H1 (cell line): ENCODE data around the gene ENTPD8. TPM values are rescaled to one million over a fixed set of nuclear protein-coding genes. Genes with fewer than 3 reads are reported as not detected.

Source experiments
- CTCF ChIA-PET: fragments of 300-600 bp; sonication (Branson Sonifier 250); formaldehyde crosslinking; loops from one replicate; lab custom pipeline; 2021; ENCODE audit not compliant: partially characterized antibody; lab: Charles Lee
- POLR2A ChIA-PET: fragments of 300-600 bp; sonication (Branson Sonifier 250); formaldehyde crosslinking; loops from one replicate; lab custom pipeline; 2021; ENCODE audit warnings: inconsistent platforms; ENCODE audit not compliant: partially characterized antibody; lab: Charles Lee
- DNase-seq, 2 experiments: peaks; one replicate each; pipeline versions ENCODE4 v3.0.0 to v3.0.0-alpha.2; 2010 to 2022; ENCODE audit warnings: low spot score in 2 of 2, low read depth in 1 of 2, mixed read lengths in 1 of 2
- FAIRE-seq: peaks from 2 replicates; lab custom pipeline; 2011; peaks lifted over from hg19 to GRCh38; lab: Jason Lieb, UNC
- H2AFZ ChIP-seq: 2 replicates; pipeline ENCODE4 v1.8.1; 2012; ENCODE audit warnings: low read length, inconsistent platforms
- H2AK5ac ChIP-seq: 2 replicates; pipeline ENCODE4 v1.6.1; 2013; ENCODE audit warnings: low read depth, low read length
- H2BK120ac ChIP-seq: replicated peaks from 2 replicates; pipeline ENCODE3; 2013; ENCODE audit warnings: low read depth, low read length, inconsistent platforms
- H2BK12ac ChIP-seq: 2 replicates; pipeline ENCODE4 v1.6.1; 2013; ENCODE audit warnings: low read depth, low read length
- H2BK15ac ChIP-seq: 2 replicates; pipeline ENCODE4 v1.6.1; 2013; ENCODE audit warnings: low read length
- H2BK20ac ChIP-seq: 2 replicates; pipeline ENCODE4 v1.6.1; 2013; ENCODE audit warnings: low read length
- H2BK5ac ChIP-seq: 2 replicates; pipeline ENCODE4 v1.6.1; 2013; ENCODE audit warnings: low read depth, low read length
- H3K14ac ChIP-seq: 2 replicates; pipeline ENCODE4 v1.6.1; 2013; ENCODE audit warnings: inconsistent platforms; ENCODE audit not compliant: insufficient read length
- H3K18ac ChIP-seq: 2 replicates; pipeline ENCODE4 v1.6.1; 2013; ENCODE audit warnings: low read length; ENCODE audit errors: extremely low read depth
- H3K23ac ChIP-seq: 2 replicates; pipeline ENCODE4 v1.6.1; 2013; ENCODE audit warnings: inconsistent platforms; ENCODE audit not compliant: insufficient read length
- H3K23me2 ChIP-seq: 2 replicates; pipeline ENCODE4 v1.6.1; 2013; ENCODE audit warnings: low read depth, low read length
- H3K27ac ChIP-seq: 2 replicates; pipeline ENCODE4 v1.6.1; 2011; ENCODE audit warnings: low read depth, low read length, inconsistent platforms
- H3K27me3 ChIP-seq, 4 experiments: replicated peaks in 1 of 4; 1 replicate in 1 of 4; 2 replicates in 3 of 4; pipeline versions ENCODE4 v1.6.1 to v1.8.1; 2011 to 2013; ENCODE audit warnings: low read length in 3 of 4, mild to moderate bottlenecking in 3 of 4, inconsistent platforms in 2 of 4, mixed read lengths in 2 of 4, moderate library complexity in 1 of 4; ENCODE audit not compliant: control insufficient read depth in 3 of 4, insufficient read depth in 3 of 4; ENCODE audit errors: extremely low read depth in 1 of 4
- H3K36me3 ChIP-seq, 4 experiments: 2 replicates each; pipeline versions ENCODE4 v1.6.1 to v1.8.1; 2011 to 2013; ENCODE audit warnings: mild to moderate bottlenecking in 4 of 4, low read length in 3 of 4, moderate library complexity in 2 of 4, control low read depth in 1 of 4, inconsistent platforms in 1 of 4; ENCODE audit not compliant: insufficient read depth in 4 of 4, control insufficient read depth in 2 of 4
- H3K4ac ChIP-seq: replicated peaks from 2 replicates; pipeline ENCODE3; 2013; ENCODE audit warnings: low read length, low read depth, mixed read lengths, inconsistent platforms; ENCODE audit not compliant: insufficient read length
- H3K4me1 ChIP-seq, 4 experiments: replicated peaks in 1 of 4; 1 replicate in 1 of 4; 2 replicates in 3 of 4; pipeline versions ENCODE4 v1.6.1 to v1.8.1; 2011 to 2013; ENCODE audit warnings: low read length in 3 of 4, inconsistent platforms in 2 of 4, mixed read lengths in 1 of 4; ENCODE audit not compliant: insufficient read depth in 4 of 4, control insufficient read depth in 3 of 4
- H3K4me2 ChIP-seq, 2 experiments: 2 replicates each; pipeline versions ENCODE4 v1.6.1 to v1.8.1; 2011 to 2013; ENCODE audit warnings: low read depth in 2 of 2, low read length in 2 of 2, control low read depth in 1 of 2, inconsistent platforms in 1 of 2, mild to moderate bottlenecking in 1 of 2; ENCODE audit not compliant: insufficient read depth in 1 of 2
- H3K4me3 ChIP-seq, 4 experiments: fragments of 200-600, 300-600 bp in 1 of 4; sonication (generic), shearing (Covaris generic), sonication (Bioruptor Twin) in 1 of 4; 2 replicates each; pipeline versions ENCODE4 v1.5.1 to v1.8.1; 2011 to 2016; ENCODE audit warnings: low read length in 4 of 4, low read depth in 3 of 4, control low read depth in 2 of 4, inconsistent platforms in 2 of 4, mild to moderate bottlenecking in 2 of 4, mixed read lengths in 1 of 4, moderate library complexity in 1 of 4; ENCODE audit not compliant: insufficient read depth in 2 of 4; ENCODE audit errors: extremely low read depth in 1 of 4
- H3K56ac ChIP-seq: replicated peaks from 2 replicates; pipeline ENCODE3; 2013; ENCODE audit warnings: low read depth, mild to moderate bottlenecking, mixed read lengths, low read length, inconsistent platforms; ENCODE audit not compliant: insufficient read length
- H3K79me1 ChIP-seq: 2 replicates; pipeline ENCODE4 v1.6.1; 2013; ENCODE audit warnings: low read depth, low read length, control low read depth
- H3K79me2 ChIP-seq, 2 experiments: 2 replicates each; pipeline versions ENCODE4 v1.6.1 to v1.8.1; 2012 to 2013; ENCODE audit warnings: low read length in 2 of 2, mild to moderate bottlenecking in 2 of 2, inconsistent platforms in 1 of 2; ENCODE audit not compliant: insufficient read depth in 2 of 2, control insufficient read depth in 1 of 2
- H3K9ac ChIP-seq, 4 experiments: replicated peaks in 1 of 4; 1 replicate in 1 of 4; 2 replicates in 3 of 4; pipeline versions ENCODE4 v1.6.1 to v1.8.1; 2011 to 2013; ENCODE audit warnings: low read depth in 3 of 4, low read length in 3 of 4, control low read depth in 2 of 4, mild to moderate bottlenecking in 2 of 4, moderate library complexity in 2 of 4, inconsistent platforms in 1 of 4; ENCODE audit errors: extremely low read depth in 1 of 4
- H3K9me3 ChIP-seq, 2 experiments: 2 replicates each; pipeline versions ENCODE4 v1.6.1 to v1.8.1; 2012 to 2013; ENCODE audit warnings: mild to moderate bottlenecking in 2 of 2, moderate library complexity in 2 of 2, control low read depth in 1 of 2, inconsistent platforms in 1 of 2, low read depth in 1 of 2, low read length in 1 of 2, mixed read lengths in 1 of 2; ENCODE audit not compliant: insufficient read depth in 2 of 2
- H4K20me1 ChIP-seq, 2 experiments: replicated peaks in 1 of 2; 2 replicates each; pipeline versions ENCODE3 to v1.8.1; 2011 to 2013; ENCODE audit warnings: inconsistent platforms in 2 of 2, low read length in 2 of 2, mild to moderate bottlenecking in 1 of 2; ENCODE audit not compliant: insufficient read depth in 2 of 2, control insufficient read depth in 1 of 2
- H4K5ac ChIP-seq: 2 replicates; pipeline ENCODE4 v1.6.1; 2013; ENCODE audit warnings: low read length, low read depth, mixed read lengths, inconsistent platforms; ENCODE audit not compliant: insufficient read length
- H4K8ac ChIP-seq: 2 replicates; pipeline ENCODE4 v1.8.0; 2013; ENCODE audit warnings: mild to moderate bottlenecking, moderate library complexity, low read length, inconsistent platforms; ENCODE audit not compliant: insufficient read depth; ENCODE audit errors: extremely low read depth
- H4K91ac ChIP-seq: replicated peaks from 2 replicates; pipeline ENCODE3; 2013; ENCODE audit warnings: low read length, mixed read lengths, inconsistent platforms; ENCODE audit not compliant: insufficient read length
- CHD1 ChIP-seq: IDR thresholded peaks from 2 replicates; pipeline ENCODE4 v1.6.1; 2012; ENCODE audit warnings: low read depth, low read length, improper control_type of control experiment
- ZNF274 ChIP-seq: IDR thresholded peaks from 2 replicates; pipeline ENCODE4 v1.7.0; 2012; ENCODE audit warnings: low read length, borderline replicate concordance; ENCODE audit errors: extremely low read depth
- WGBS, 2 experiments: shearing (Covaris generic) in 1 of 2; methylation state at CpG; one replicate each; pipeline versions ENCODE4 v1.1.6 to v1.1.7; 2013 to 2015; ENCODE audit warnings: low lambda C conversion rate in 2 of 2, mixed read lengths in 2 of 2, inconsistent platforms in 1 of 2, low coverage in 1 of 2, missing lambda C conversion rate in 1 of 2; ENCODE audit not compliant: insufficient replicate concordance in 2 of 2, insufficient coverage in 1 of 2, insufficient read length in 1 of 2; ENCODE audit errors: extremely low coverage in 1 of 2, missing lambda C conversion rate in 1 of 2; 5-methylcytosine and 5-hydroxymethylcytosine counted together
- polyA plus RNA-seq, 7 experiments: library from polyadenylated mRNA; depleted of rRNA in 3 of 7; stranded (reverse) in 5 of 7; unstranded in 2 of 7; fragments of >200 nt in 5 of 7; fragments of 200-250 nt in 2 of 7; gene quantifications; 1 replicate in 5 of 7; 2 replicates in 1 of 7; 4 replicates in 1 of 7; pipeline versions ENCODE4 v1.2.1 to v1.2.3, GENCODE V29; 2011 to 2013; ENCODE audit warnings: missing spikeins in 2 of 7, mixed read lengths in 2 of 7
- total RNA-seq: library from RNA; stranded (reverse); fragmentation: NEBNext Ultra II Directional; extraction: Animal tissue kit (Norgen Biotek cat#: 25700); gene quantifications from 2 replicates; pipeline ENCODE4 v1.2.1, GENCODE V29; 2021

The ENTPD8 gene
- total and polyA plus RNA-seq, 2 of the 8 experiments (the other 6 are each of a cell fraction or from before 2014, with no cell fraction given) = 0.48 to 0.51 TPM

DNA sequence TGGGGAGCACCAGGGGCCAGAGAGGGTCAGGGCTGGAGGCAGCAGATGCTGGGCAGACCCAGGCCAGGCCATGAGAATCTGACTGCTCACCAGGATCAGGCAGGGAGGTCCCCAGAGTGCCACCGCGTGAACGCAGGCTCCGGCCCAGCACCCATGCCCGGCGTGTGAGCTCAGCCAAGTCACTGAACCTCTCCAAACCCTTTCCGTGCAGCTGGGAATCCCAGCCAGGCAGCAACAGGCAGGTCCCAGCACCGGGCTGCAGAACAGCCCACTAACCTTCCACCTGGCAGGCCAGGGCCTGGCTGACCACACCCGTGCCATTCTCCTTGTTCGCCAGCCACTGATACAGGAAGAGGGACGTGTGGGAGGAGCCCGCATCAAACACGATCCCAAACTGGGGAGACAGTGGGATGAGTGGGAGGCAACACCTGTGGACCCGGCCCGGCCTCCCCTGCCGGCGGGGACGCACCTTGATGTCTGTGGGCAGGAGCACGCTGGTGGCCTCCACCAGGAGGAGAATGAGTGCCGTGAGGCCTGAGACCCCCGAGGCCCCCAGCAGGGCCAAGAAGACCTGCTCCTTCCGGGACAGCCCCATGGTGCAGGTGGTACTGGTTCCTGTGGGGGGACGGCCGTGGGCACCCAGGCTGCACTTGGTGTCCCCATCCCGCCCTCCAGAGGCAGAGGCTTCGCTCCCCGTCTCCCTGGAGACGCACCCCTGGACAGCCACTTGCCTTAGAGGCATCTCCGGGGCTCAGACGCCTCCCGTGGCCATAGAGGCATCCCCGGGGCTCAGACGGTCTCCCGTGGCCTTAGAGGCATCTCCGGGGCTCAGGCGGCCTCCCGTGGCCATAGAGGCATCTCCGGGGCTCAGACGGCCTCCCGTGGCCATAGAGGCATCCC, 3.2 kb downstream of the ENTPD8 start:
- WGBS, 2 experiments = 96% methylated on average over 34 of the region's 40 CpGs; no CpG with 5 or more reads in 1 of the 2 experiments
- TF ChIP-seq ZNF274 = no peak
- no peak for TF ChIP-seq CHD1
- no peak overlapping the region for H2AFZ ChIP-seq
- FAIRE-seq (no peak), DNase-seq (no peak)
- no peak overlapping the region for H2BK12ac ChIP-seq
- H3K4ac ChIP-seq = no peak overlapping the region
- H3K14ac ChIP-seq = no peak overlapping the region
- H4K5ac ChIP-seq = no peak overlapping the region
- H4K20me1 ChIP-seq = no peaks in the 10 kb centered on the region
- no peaks in the 10 kb centered on the region for H3K36me3 ChIP-seq
- no peak overlapping the region; the same call in 1 of the 2 replicates for H2BK5ac ChIP-seq
- peaks cover 0 to 3% (median 0%) of the 10 kb centered on the region in 4 experiments; a peak in 1 of 7 replicates for H3K4me1 ChIP-seq
- H2BK15ac ChIP-seq = no peak overlapping the region
- H2AK5ac ChIP-seq = no peak overlapping the region
- no peaks in the 10 kb centered on the region for H3K79me2 ChIP-seq
- H3K79me1 ChIP-seq = no peaks in the 10 kb centered on the region
- ChIA-PET POLR2A (interaction anchor here (1.6 kb wide), 1 partner anchor 8 kb away, joined by 5 read pairs; no protein-coding TSS in a partner anchor), CTCF (interaction anchor here (1.8 to 2.0 kb wide), 2 partner anchors 7 to 151 kb away, joined by 5 to 8 read pairs; no protein-coding TSS in a partner anchor)
- H3K23ac ChIP-seq = no peak overlapping the region
- no peak overlapping the region for H3K4me2 ChIP-seq
- H3K27ac ChIP-seq = no peak overlapping the region
- H3K9me3 ChIP-seq = no peaks in the 10 kb centered on the region
- H3K18ac ChIP-seq = no peak overlapping the region
- no peak overlapping the region for H3K9ac ChIP-seq
- no peaks in the 10 kb centered on the region for H3K27me3 ChIP-seq
- no peak overlapping the region for H3K56ac ChIP-seq
- H4K91ac ChIP-seq = no peak overlapping the region
- H3K23me2 ChIP-seq = no peaks in the 10 kb centered on the region; the same call in 1 of the 2 replicates
- no peak overlapping the region for H2BK20ac ChIP-seq
- H2BK120ac ChIP-seq = no peak overlapping the region
- no peak overlapping the region for H4K8ac ChIP-seq
- H3K4me3 ChIP-seq = no peak overlapping the region
